ENCODE measurements around the gene LRP1-AS.
A peak's percentile ranks its signal among the peaks of the same experiment; 100 is the strongest.

LRP1-AS gene

GRCh38 chr12:57179331-57180086, 32.1 kb upstream of the LRP1-AS start:
- no peak for DNase-seq

- DNase-seq: no peak
Observed at GRCh38 chr12:57178213-57178612, 30.8 kb upstream of the LRP1-AS start.

DNA sequence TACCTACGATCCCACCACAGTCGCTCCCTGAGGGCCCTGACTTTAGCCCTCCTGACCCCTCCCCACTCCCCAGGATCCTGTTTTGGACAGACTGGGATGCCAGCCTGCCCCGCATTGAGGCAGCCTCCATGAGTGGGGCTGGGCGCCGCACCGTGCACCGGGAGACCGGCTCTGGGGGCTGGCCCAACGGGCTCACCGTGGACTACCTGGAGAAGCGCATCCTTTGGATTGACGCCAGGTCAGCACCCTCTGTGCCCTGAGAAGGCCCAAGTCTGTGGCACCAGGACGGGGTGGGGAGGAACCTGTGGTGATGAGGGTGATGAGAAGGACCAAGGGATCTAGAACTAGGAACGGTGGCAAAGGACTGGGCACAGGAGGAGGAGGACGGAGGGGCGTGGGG, 29.9 kb upstream of the LRP1-AS start:
- DNase-seq: no peak

DNA sequence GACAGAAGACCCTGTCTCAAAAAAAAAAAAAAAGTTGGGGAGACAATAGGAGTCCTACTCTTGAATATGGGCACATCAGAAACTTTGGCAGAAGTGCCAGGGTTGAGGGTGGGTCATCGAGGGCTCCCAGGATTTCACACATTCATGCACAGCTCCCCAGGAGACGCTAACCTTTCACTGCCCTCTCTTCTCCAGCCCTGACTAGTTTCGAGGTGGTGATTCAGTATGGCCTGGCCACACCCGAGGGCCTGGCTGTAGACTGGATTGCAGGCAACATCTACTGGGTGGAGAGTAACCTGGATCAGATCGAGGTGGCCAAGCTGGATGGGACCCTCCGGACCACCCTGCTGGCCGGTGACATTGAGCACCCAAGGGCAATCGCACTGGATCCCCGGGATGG, 29.4 kb upstream of the LRP1-AS start:
- no peak for DNase-seq

DNA sequence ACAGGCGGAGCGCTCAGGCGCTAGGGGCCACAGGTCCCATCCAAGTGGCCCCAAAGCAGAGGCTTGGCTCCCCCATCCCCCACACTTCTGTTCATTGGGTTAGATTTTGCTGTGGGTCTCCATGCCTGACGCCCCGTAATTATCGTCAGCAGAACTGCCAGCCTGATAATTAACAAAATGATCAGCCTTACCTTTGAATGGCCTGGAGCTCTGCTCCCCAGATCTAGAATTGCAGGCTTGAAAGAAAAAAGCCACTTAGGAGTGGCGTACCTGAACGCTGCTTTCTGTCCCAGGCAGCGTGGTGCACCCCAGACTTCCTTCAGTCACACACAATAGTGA, 28.7 kb upstream of the LRP1-AS start:
- no peak for DNase-seq

- DNase-seq: peak; percentile 79
Observed at GRCh38 chr12:57175428-57176138, 28.2 kb upstream of the LRP1-AS start.

- no peak for DNase-seq
Observed at GRCh38 chr12:57173683-57174082, 26.3 kb upstream of the LRP1-AS start.

DNA sequence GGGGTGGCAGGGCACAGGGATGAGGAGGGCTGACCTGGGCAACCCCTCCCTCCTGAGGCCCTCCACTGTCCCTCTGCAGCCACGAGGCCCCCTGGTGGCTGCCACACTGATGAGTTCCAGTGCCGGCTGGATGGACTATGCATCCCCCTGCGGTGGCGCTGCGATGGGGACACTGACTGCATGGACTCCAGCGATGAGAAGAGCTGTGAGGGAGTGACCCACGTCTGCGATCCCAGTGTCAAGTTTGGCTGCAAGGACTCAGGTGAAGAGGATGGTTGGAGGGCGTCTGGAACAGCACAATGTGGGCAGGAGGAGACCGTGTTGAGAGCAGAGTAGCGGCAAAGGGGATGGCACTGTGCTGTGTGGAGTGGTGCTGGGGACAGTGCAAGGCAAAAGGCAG, 25.7 kb upstream of the LRP1-AS start:
- DNase-seq: no peak

DNA sequence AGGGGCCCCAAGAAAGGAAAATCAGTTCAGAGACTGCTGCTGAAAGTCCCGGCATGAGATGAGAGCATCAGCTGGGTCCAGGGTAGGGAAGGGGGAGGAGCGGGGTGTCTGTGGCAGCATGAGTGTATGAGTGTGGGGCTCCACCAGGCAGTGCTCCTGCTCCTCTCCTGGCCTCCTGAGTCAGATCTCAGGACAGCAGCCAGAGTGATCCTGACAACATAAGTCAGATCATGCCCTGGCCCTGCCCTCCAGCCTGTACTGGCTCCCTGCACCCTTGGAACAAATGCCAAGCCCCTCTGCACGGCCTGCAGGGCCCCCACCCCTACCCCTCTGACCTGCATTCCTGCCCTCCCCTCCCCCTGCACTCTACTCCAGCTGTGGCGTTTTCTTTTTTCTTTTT, 24.2 kb upstream of the LRP1-AS start:
- no peak for DNase-seq

DNA sequence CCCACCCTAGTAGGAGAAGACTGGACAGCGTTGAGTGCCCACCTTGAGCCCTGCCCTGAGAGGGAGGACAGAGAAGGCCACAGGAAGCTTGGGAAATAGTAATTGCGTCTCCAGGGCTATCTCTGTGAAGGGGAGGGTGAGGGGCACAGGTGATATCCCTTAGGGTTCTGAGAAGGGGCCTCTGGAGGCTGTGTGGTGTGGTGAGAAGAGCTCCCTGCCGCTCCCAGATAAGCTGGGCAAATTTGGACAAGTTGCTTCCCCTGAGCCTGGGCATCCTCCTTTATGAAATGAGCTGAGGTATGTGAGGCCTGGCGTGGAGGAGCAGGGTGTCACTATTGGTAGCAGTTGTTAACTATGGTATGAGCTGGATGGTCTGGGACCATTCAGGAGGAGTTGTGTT, 23.5 kb upstream of the LRP1-AS start:
- no peak for DNase-seq

GRCh38 chr12:57170408-57170807, 23.0 kb upstream of the LRP1-AS start:
- DNase-seq: no peak

DNA sequence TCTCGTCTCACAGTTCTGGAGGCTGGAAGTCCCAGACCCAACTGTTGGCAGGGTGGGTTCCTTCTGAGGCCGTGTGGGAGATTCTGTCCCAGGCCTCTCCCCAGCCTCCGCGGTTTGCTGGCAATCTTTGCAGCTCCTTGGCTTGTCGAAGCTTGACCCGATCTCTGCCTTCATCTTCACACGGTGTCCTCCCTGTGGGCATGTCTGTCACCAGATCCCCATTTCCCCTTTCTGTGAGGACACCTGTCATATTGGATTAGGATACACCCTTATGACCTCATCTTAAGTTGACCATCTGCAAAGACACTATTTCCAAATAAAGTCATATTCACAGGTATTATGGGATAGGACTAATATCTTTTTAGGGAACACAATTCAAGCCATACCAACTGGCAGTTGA, 22.6 kb upstream of the LRP1-AS start:
- DNase-seq: no peak

- no peak for DNase-seq
Observed at GRCh38 chr12:57169046-57169795, 21.8 kb upstream of the LRP1-AS start.

- no peak for DNase-seq
Observed at GRCh38 chr12:57168058-57168457, 20.6 kb upstream of the LRP1-AS start.

- DNase-seq: no peak
Observed at GRCh38 chr12:57166971-57167371, 19.6 kb upstream of the LRP1-AS start.

DNA sequence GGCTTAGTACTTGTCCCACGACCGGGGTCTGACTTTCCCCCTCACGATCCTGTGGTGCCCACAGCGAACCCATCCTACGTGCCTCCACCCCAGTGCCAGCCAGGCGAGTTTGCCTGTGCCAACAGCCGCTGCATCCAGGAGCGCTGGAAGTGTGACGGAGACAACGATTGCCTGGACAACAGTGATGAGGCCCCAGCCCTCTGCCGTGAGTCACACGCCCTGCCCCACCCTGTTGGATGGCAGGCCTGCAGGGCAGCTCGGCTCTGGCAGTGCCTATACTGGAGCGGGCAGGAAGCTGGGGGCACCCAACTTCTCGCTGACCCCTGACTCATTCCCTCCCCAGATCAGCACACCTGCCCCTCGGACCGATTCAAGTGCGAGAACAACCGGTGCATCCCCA, 18.3 kb upstream of the LRP1-AS start:
- no peak for DNase-seq

DNA sequence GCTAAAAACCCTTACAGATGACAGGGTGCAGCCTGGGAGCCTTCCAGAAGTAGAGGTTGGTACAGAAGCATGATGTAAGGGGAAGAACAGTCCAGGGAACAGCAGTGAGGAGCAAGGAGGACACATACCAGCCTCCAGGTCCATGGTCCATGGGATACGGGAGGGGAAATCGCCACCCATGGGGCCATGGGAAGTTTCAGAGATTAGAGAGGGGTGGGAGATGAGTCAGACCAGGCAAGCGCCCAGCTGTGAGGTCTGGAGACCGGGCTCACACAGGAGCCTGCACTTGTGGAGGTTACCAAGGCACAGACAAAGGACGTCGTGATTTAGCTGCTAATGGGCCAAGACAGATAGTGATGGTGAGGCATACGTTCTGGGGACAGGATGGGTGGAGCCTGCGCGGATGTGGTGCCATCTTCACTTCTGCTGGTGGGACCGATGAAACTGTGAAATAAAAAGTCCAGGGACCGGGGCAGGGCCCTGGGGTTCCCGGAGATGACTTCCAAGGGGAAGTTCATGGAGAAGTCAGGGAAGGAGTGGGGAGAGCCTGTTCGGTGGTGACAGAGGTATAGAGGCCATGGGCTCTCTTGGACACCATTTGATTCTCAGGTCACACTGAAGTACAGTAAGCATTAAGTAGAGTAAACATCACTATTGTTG, 17.7 kb upstream of the LRP1-AS start:
- DNase-seq: no peak

GRCh38 chr12:57164454-57164853, 17.0 kb upstream of the LRP1-AS start:
- no peak for DNase-seq

- DNase-seq: no peak
Observed at GRCh38 chr12:57162553-57163125, 15.2 kb upstream of the LRP1-AS start.

GRCh38 chr12:57161491-57161890, 14.1 kb upstream of the LRP1-AS start:
- DNase-seq: no peak

DNA sequence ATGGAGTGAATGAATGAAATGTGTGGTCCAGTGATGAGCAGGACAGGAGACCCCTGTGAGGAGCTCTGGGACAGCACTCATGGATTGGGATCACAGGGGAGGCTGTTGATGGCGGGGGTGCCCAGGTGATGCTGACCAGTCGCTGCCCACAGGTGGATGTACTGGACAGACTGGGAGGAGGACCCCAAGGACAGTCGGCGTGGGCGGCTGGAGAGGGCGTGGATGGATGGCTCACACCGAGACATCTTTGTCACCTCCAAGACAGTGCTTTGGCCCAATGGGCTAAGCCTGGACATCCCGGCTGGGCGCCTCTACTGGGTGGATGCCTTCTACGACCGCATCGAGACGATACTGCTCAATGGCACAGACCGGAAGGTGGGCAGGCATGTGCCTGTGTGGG, 13.3 kb upstream of the LRP1-AS start:
- DNase-seq: no peak

DNA sequence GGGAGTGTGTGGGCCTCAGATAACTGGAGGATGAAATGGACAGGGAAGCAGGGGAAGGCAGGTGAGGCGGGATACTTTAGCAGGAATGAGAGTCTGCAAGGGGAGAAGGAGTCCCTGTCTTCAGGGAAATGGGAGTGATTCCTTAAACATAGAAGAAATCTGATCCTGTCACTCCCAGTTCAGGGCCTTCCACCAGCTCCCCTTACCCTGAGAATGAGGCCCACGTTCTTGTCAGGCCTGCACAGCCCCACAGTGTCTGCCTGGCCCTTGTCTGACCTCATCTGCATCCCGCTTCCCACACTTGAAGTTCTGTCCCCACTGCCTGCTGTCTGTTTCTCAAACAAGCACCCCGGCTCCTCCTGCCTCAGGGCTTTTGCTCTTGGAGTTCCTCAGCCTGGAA, 12.6 kb upstream of the LRP1-AS start:
- no peak for DNase-seq

- DNase-seq: no peak
Observed at GRCh38 chr12:57159311-57159710, 11.9 kb upstream of the LRP1-AS start.
